Measurements from ENCODE around the gene LILRA6.

LILRA6 gene

DNA sequence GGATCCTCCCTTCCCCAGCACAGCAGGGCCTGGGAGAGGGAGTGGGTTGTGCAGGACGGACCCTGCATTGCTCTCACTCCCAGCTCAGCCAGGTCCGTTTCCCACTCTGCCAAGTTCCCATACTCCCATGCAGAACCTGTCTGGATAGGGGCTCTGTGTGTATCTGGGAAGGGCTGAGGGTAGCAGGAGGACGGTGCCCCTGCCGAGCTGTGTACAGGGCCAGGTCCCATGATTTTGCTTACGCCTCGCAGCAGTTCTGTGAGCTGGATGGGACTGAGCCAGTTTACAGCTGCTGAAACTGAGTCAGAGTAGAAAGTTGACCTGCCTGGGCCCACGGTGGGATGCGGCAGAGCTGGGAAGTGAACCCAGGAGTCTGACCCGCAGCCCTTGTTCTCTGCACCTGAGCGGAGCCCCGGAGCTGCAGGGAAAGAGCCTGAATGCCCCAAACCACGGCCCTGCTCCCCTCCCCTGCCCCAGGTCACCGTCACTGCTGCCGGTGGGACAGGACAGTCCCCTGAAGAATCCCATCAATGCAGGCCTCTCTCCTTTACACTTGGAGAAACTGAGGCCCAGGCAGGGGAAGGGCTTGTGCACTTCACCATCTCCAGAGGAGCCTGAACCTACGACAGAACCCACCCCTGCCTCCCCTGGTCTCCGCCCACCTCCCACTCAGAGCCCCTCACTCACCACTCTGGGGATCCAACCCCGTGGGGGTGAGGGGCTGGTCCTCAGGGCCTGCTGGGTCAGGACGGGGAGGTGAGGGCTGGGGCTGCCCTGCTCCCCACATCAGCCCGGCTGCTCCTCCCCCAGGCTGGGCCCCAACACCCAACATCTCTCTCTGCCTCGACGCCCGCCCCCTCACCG, 11.0 kb upstream of the LILRA6 start:
- Histone ChIP-seq H3K36me3 (ENCODE audit: insufficient read depth, low read length) (no peaks in the 10 kb centered on the region), H3K9ac (ENCODE audit: low read depth, low read length, poor library complexity, severe bottlenecking) (no peak overlapping the region), H3K4me3 (ENCODE audit: low read length, poor library complexity, severe bottlenecking) (no peak overlapping the region), H4K20me1 (ENCODE audit: insufficient read depth, low read length, poor library complexity, severe bottlenecking) (no peaks in the 10 kb centered on the region), H3K27me3 (ENCODE audit: insufficient read depth, low read length, poor library complexity, severe bottlenecking) (no peaks in the 10 kb centered on the region), H3K9me3 (ENCODE audit: insufficient read depth, low read depth, low read length) (no peaks in the 10 kb centered on the region), H3F3A (ENCODE audit: low read depth) (no peaks in the 10 kb centered on the region), H2AFZ (ENCODE audit: low read length) (no peak overlapping the region), H3K9me2 (replicated peaks; ENCODE audit: low read depth, low read length) (no peaks in the 10 kb centered on the region), H3K4me1 (ENCODE audit: insufficient read depth, low read length, poor library complexity, severe bottlenecking) (no peaks in the 10 kb centered on the region), H3K79me2 (ENCODE audit: insufficient read depth, low read length) (no peaks in the 10 kb centered on the region), H3K4me2 (ENCODE audit: low read depth, low read length, poor library complexity, severe bottlenecking) (no peak overlapping the region)
- no peak for TF ChIP-seq EZH2phosphoT487 (IDR thresholded peaks at IDR 0.05; ENCODE audit: borderline replicate concordance)
- TF ChIP-seq, protein P1, sequence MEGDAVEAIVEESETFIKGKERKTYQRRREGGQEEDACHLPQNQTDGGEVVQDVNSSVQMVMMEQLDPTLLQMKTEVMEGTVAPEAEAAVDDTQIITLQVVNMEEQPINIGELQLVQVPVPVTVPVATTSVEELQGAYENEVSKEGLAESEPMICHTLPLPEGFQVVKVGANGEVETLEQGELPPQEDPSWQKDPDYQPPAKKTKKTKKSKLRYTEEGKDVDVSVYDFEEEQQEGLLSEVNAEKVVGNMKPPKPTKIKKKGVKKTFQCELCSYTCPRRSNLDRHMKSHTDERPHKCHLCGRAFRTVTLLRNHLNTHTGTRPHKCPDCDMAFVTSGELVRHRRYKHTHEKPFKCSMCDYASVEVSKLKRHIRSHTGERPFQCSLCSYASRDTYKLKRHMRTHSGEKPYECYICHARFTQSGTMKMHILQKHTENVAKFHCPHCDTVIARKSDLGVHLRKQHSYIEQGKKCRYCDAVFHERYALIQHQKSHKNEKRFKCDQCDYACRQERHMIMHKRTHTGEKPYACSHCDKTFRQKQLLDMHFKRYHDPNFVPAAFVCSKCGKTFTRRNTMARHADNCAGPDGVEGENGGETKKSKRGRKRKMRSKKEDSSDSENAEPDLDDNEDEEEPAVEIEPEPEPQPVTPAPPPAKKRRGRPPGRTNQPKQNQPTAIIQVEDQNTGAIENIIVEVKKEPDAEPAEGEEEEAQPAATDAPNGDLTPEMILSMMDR (conservative IDR thresholded peaks at IDR 0.05; ENCODE audit: low read length) = no peak

DNA sequence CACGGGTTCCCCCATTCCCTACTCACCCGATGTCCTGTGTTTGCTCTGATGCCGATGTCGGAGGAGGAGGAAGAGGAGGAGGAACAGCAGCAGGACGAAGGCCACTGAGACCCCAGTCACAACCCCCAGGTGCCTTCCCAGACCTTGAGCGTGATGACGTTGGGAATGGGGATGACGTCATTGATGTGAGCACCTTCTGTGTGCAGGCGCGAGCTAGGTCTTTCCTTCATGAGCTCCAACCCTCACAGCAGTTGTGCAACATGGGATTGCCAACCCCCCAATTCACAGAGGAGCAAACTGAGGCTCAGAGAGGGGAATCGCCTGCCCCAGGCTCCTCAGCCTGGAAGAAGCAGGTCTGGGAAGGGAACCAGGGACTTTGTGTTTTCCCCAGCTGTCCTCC, 10.3 kb upstream of the LILRA6 start:
- TF ChIP-seq, protein P1 (conservative IDR thresholded peaks at IDR 0.05; ENCODE audit: low read length) = no peak
- TF ChIP-seq EZH2phosphoT487 (IDR thresholded peaks at IDR 0.05; ENCODE audit: borderline replicate concordance) = no peak
- Histone ChIP-seq H3K9ac (ENCODE audit: low read depth, low read length, poor library complexity, severe bottlenecking) (no peak overlapping the region), H3F3A (ENCODE audit: low read depth) (no peaks in the 10 kb centered on the region), H3K9me2 (replicated peaks; ENCODE audit: low read depth, low read length) (no peaks in the 10 kb centered on the region), H3K36me3 (ENCODE audit: insufficient read depth, low read length) (no peaks in the 10 kb centered on the region), H3K79me2 (ENCODE audit: insufficient read depth, low read length) (no peaks in the 10 kb centered on the region), H3K4me1 (ENCODE audit: insufficient read depth, low read length, poor library complexity, severe bottlenecking) (peaks cover 7% of the 10 kb centered on the region), H4K20me1 (ENCODE audit: insufficient read depth, low read length, poor library complexity, severe bottlenecking) (no peaks in the 10 kb centered on the region), H2AFZ (ENCODE audit: low read length) (no peak overlapping the region), H3K9me3 (ENCODE audit: insufficient read depth, low read depth, low read length) (no peaks in the 10 kb centered on the region), H3K4me3 (ENCODE audit: low read length, poor library complexity, severe bottlenecking) (no peak overlapping the region), H3K4me2 (ENCODE audit: low read depth, low read length, poor library complexity, severe bottlenecking) (no peak overlapping the region), H3K27me3 (ENCODE audit: insufficient read depth, low read length, poor library complexity, severe bottlenecking) (no peaks in the 10 kb centered on the region)

DNA sequence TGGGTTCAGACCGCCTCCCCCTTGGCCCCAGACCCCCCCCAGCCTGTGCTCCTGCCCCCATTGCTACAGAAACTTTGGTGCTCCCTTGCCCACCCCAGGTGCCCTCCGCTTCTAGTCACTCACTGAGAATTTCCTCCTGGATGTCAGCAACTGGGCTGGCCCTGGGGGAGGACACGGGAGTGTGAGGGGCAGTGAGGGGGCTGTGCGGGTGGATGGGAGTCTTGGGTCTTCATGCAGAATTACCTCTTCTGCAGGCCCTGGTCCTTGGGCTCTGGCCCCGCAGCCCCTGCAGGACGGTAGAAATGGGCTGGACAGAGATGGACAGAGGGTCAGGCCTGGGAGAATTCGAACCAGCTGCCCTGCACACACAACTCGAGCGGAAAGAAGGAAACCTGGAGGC, 9.7 kb upstream of the LILRA6 start:
- Histone ChIP-seq H3K9me2 (replicated peaks; ENCODE audit: low read depth, low read length) (no peaks in the 10 kb centered on the region), H3K4me3 (ENCODE audit: low read length, poor library complexity, severe bottlenecking) (no peak overlapping the region), H3F3A (ENCODE audit: low read depth) (no peaks in the 10 kb centered on the region), H2AFZ (ENCODE audit: low read length) (no peak overlapping the region), H3K79me2 (ENCODE audit: insufficient read depth, low read length) (no peaks in the 10 kb centered on the region), H3K9ac (ENCODE audit: low read depth, low read length, poor library complexity, severe bottlenecking) (no peak overlapping the region), H3K9me3 (ENCODE audit: insufficient read depth, low read depth, low read length) (no peaks in the 10 kb centered on the region), H3K27me3 (ENCODE audit: insufficient read depth, low read length, poor library complexity, severe bottlenecking) (no peaks in the 10 kb centered on the region), H3K36me3 (ENCODE audit: insufficient read depth, low read length) (no peaks in the 10 kb centered on the region), H3K4me1 (ENCODE audit: insufficient read depth, low read length, poor library complexity, severe bottlenecking) (peaks cover 12% of the 10 kb centered on the region), H3K4me2 (ENCODE audit: low read depth, low read length, poor library complexity, severe bottlenecking) (no peak overlapping the region), H4K20me1 (ENCODE audit: insufficient read depth, low read length, poor library complexity, severe bottlenecking) (no peaks in the 10 kb centered on the region)
- TF ChIP-seq EZH2phosphoT487 (IDR thresholded peaks at IDR 0.05; ENCODE audit: borderline replicate concordance) = no peak
- TF ChIP-seq, protein P1 (conservative IDR thresholded peaks at IDR 0.05; ENCODE audit: low read length) = no peak
